Activated CD8-positive, alpha-beta memory T cell treated with anti-CD3 and anti-CD28 coated beads for 36 hours (primary cell): ENCODE data around the gene YWHAQ. TPM values are rescaled to one million over a fixed set of nuclear protein-coding genes. Genes with fewer than 3 reads are reported as not detected.

Experiments
- CTCF ChIA-PET: fragments of 350-600 bp; sonication (Branson Sonifier 250); formaldehyde crosslinking; loops from one replicate; lab custom pipeline; 2021; ENCODE audit warnings: antibody characterized with exemption; lab: Charles Lee
- POLR2A ChIA-PET: fragments of 350-600 bp; sonication (Branson Sonifier 250); formaldehyde crosslinking; loops from one replicate; lab custom pipeline; 2021; ENCODE audit warnings: antibody characterized with exemption; lab: Charles Lee
- total RNA-seq, 2 experiments: library from RNA; stranded (reverse); gene quantifications; one replicate each; pipeline ENCODE4 v1.2.3, GENCODE V29; 2021

YWHAQ gene
- total RNA-seq, 2 experiments from 2014 or later = 477 to 500 TPM

DNA sequence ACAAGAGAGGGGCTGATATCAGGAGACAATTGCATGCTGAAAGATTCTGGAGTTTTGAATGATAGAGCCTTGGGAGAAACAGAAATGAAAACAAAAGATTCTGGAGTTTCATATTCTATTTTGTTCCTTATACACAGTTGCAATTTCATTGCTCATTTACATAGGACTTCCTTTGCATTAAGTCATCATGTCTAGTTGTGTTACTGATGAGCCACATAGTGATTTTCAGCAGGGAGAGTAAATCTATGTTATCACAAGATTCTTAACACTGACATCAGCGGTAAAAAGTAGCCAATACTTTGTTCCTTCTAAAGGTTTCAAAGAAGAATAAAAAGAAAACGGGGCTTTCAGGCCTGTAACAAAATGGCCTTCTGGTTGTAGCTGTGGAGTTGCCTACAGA is 82.3 kb downstream of the YWHAQ start:
- ChIA-PET CTCF (no interaction called here), POLR2A (no interaction called here)

DNA sequence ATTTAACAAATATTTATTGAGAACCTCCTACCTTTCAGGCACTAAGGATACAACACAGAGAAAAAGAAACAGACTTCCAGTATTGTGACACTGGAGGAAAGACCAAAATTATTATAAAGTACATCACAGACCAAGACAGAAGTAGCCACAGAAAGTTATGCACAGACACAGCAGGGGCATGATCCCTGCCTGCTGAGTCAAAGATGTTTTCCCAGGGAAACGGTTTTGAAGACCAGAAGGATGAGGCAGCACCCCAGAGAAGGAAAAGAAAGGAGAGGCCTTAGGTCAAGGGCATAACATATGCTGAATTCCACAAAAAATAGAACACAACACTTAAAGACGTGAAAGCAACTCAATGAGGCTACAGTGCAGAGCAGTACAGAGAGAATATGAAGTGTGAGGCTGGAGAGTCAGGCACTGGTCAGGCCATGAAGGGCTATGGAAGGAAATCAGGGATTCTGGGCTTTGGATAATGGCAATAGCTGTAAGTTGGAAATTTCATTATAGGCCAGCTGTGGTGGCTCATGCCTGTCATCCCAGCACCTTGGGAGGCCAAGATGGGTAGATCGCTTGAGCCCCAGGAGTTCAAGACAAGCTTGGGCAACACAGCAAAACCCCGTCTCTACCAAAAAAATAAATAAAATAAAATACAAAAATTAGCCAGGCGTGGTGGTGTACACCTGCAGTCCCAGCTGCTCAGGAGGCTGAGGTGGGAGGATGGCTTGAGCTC is 83.4 kb downstream of the YWHAQ start:
- POLR2A ChIA-PET = no interaction called here

DNA sequence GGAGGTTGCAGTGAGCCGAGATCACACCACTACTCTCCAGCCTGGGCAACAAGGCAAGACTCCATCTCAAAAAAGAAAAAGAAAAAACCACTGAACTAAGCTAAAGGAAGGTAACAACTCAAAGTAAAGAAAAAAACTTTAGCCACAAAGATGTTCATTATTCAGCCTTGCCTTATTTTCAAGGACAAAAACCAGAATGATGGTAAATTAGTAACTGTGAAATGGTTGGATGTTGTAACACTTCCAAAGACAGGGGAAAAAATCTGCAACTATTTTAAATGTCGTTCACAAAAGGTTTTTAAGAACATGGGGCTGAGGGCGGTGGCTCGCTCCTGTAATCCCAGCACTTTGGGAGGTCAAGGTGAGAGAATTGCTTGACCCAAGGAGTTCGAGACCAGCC is 85.3 kb downstream of the YWHAQ start:
- POLR2A ChIA-PET = no interaction called here
- CTCF ChIA-PET = interaction anchor here (0.6 kb wide), 1 partner anchor 34 kb away, joined by 4 read pairs; no protein-coding TSS in a partner anchor

More for the DNA sequence above, 83.4 kb downstream of the YWHAQ start:
- CTCF ChIA-PET = no interaction called here

DNA sequence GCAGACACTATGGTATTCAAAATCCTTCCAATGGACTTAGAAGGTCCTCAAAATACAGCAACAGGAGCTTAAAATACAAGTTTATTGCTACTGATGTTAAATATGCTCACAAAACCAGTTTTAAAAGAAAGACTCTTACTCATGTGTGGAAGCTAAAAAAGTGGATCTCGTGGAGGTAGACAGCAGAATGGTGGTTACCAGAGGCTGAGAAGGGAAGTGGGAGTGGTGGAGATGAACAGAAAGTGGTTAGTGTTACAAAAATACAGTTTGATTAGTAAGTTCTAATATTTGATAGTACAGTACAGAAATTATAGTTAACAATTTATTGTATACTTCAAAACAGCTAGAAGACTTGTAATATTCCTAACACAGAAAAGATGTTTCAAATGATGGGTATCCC is 87.2 kb downstream of the YWHAQ start:
- CTCF ChIA-PET = no interaction called here
- POLR2A ChIA-PET = interaction anchor here (0.6 kb wide), 1 partner anchor 52 kb away, joined by 3 read pairs; no protein-coding TSS in a partner anchor

DNA sequence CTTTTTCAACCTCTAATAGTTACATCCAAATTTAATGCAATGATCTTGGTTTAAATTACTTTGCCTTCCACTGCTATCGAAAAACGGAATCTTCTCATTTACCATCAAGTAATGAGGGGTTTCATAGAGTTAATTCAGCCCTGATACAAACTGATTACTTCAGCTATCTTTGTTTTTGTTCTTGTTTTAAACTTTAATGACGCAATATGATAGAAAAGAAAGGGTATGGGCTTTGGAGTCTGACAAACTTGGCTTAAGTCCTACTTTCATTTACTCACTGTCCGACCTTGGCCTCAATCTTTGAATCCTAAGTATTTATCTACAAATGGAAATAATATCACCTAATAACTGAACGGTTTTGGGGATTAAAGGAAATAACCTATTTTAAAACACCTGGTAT is 91.3 kb downstream of the YWHAQ start:
- ChIA-PET POLR2A (no interaction called here), CTCF (no interaction called here)

DNA sequence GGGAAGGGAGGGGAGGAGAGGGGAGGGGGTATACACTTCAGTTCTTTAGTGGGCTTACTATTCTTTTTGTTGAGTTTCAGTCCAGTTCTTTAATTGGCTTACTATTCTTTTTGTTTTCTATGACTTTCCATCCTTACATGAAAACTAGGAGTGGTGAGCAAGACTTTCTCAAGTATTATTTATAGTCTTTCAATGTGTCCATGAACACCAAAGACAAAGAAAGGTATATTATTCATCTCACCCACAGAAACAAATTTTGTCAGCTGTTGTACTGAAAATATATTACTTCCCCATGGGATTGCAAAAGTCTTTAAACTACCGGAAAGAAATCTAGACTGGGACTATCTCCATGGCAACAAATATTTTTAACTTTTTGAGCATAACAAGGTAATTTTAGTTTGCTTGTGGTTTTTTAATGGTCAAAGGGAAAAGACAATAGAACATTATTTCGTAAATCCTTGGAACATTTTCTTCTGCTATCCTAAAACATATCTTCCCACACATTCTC is 92.7 kb downstream of the YWHAQ start:
- ChIA-PET CTCF (interaction anchor here (0.6 kb wide), 1 partner anchor 1629 kb away, joined by 3 read pairs; no protein-coding TSS in a partner anchor), POLR2A (no interaction called here)

DNA sequence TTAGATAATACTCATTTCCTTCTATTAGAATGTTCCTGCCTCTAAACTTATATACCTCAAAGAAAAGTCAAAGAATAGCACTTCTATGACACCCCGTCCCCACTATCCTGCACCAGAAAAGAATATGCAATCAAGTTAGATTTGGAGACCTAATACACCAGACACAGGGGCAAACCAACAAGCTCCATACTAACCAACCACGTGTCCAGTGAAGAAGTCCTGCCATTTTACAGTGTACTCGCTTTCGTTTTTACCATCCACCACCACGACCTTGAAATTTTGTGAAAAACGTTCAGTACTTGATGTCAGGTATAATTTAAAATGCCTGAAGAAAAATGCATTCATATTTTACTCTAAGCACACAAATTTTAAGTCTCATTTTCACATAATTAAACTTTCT is 94.3 kb downstream of the YWHAQ start:
- ChIA-PET POLR2A (no interaction called here), CTCF (no interaction called here)

DNA sequence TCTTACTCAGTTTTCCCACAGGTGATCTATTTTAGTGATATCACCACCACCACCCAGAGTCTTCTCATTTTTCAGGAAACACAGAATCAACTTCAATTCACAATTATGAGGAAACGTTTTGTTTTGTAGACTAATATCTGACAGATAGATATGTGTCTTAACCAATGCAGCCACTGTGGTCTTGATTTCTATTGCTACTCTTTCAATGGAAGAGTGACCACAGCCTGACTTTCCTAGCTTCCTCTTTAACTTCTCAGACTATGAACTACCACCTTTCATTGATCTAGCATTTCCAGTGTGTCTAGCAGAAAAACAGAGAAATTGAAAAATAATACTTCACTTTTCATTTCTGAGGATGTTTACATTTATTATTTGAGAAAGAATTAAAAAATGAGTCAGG is 95.6 kb downstream of the YWHAQ start:
- ChIA-PET POLR2A (no interaction called here), CTCF (no interaction called here)

Other genes starting within 250 kb of the YWHAQ start
- gene ITGB1BP1, start 207.5 kb downstream of the YWHAQ start, total RNA-seq = 100 to 1,000 TPM; 176 to 196 TPM
- gene CPSF3, start 207.3 kb downstream of the YWHAQ start, total RNA-seq = 10 to 100 TPM; 79.6 to 84.4 TPM
- 10 to 100 TPM; 71.7 to 76.6 TPM for gene IAH1, start 156.4 kb downstream of the YWHAQ start, total RNA-seq
- gene ADAM17, start 75.2 kb downstream of the YWHAQ start, total RNA-seq = 10 to 100 TPM; 19.0 to 20.2 TPM
- 10 to 100 TPM; 23.5 to 24.2 TPM for gene TAF1B, start 212.5 kb upstream of the YWHAQ start, total RNA-seq